Fibroblast of the conjunctiva (primary cell): ENCODE measurements around the gene PRSS38.

Experiments used
- DNase-seq: peaks from one replicate; pipeline ENCODE4 v3.0.0-alpha.2; 2010; ENCODE audit warnings: low read depth

PRSS38 gene

GRCh38 chr1:227815468-227816409 lies at the start of gene PRSS38:
Gene PRSS38, plus strand, starts transcription at chr1:227815675. Its CDS starts 42 bp downstream, at chr1:227815717.
- DNase-seq = no peak

GRCh38 chr1:227766015-227766634 lies 49.4 kb upstream of the PRSS38 start:
- no peak for DNase-seq

- no peak for DNase-seq
Measured at GRCh38 chr1:227766653-227767277, 48.7 kb upstream of the PRSS38 start.

- DNase-seq = no peak
Measured at GRCh38 chr1:227767401-227768124, 47.9 kb upstream of the PRSS38 start.

- no peak for DNase-seq
Measured at GRCh38 chr1:227768125-227768439, 47.4 kb upstream of the PRSS38 start.

GRCh38 chr1:227768640-227769039 lies 46.8 kb upstream of the PRSS38 start:
- no peak for DNase-seq

GRCh38 chr1:227769047-227769935 lies 46.2 kb upstream of the PRSS38 start:
- no peak for DNase-seq

- no peak for DNase-seq
Measured at GRCh38 chr1:227769936-227770494, 45.5 kb upstream of the PRSS38 start.

- DNase-seq = no peak
Measured at GRCh38 chr1:227770812-227771211, 44.7 kb upstream of the PRSS38 start.

- no peak for DNase-seq
Measured at GRCh38 chr1:227771326-227771725, 44.1 kb upstream of the PRSS38 start.

- DNase-seq = no peak
Measured at GRCh38 chr1:227771771-227772170, 43.7 kb upstream of the PRSS38 start.

- DNase-seq = no peak
Measured at GRCh38 chr1:227773558-227773957, 41.9 kb upstream of the PRSS38 start.

GRCh38 chr1:227774051-227774731 lies 41.3 kb upstream of the PRSS38 start:
- DNase-seq = no peak

- no peak for DNase-seq
Measured at GRCh38 chr1:227774821-227775661, 40.4 kb upstream of the PRSS38 start.

- no peak for DNase-seq
Measured at GRCh38 chr1:227775841-227776240, 39.6 kb upstream of the PRSS38 start.

- no peak for DNase-seq
Measured at GRCh38 chr1:227776331-227776771, 39.1 kb upstream of the PRSS38 start.

- no peak for DNase-seq
Measured at GRCh38 chr1:227777156-227777555, 38.3 kb upstream of the PRSS38 start.

GRCh38 chr1:227777646-227778045 lies 37.8 kb upstream of the PRSS38 start:
- DNase-seq = no peak

- no peak for DNase-seq
Measured at GRCh38 chr1:227778401-227778947, 37.0 kb upstream of the PRSS38 start.
